ENCODE data around the gene TYMP.

TYMP gene

GRCh38 chr22:50488006-50488677 lies 41.7 kb downstream of the TYMP start:
- FAIRE-seq (no peak), DNase-seq (ENCODE audit: insufficient read length, low spot score) (peak; percentile 25)
- no peak for TF ChIP-seq TAF1 (IDR thresholded peaks at IDR 0.05; ENCODE audit: low read depth, low read length)
- TF ChIP-seq POLR2AphosphoS5 (IDR thresholded peaks at IDR 0.05; ENCODE audit: low read depth, low read length), result no peak
- TF ChIP-seq POLR2A (IDR thresholded peaks at IDR 0.05; ENCODE audit: low read depth, low read length), result no peak
- TF ChIP-seq PAX5 (IDR thresholded peaks at IDR 0.05; ENCODE audit: insufficient read depth, low read length, severe bottlenecking), result no peak

GRCh38 chr22:50487290-50488005 lies 42.4 kb downstream of the TYMP start:
- DNase-seq (ENCODE audit: insufficient read length, low spot score) (no peak), FAIRE-seq (no peak)
- no peak for TF ChIP-seq SPI1 (IDR thresholded peaks at IDR 0.05; ENCODE audit: low read depth, low read length)
- TF ChIP-seq POLR2A (IDR thresholded peaks at IDR 0.05; ENCODE audit: low read depth, low read length), result no peak
- TF ChIP-seq POLR2AphosphoS5 (IDR thresholded peaks at IDR 0.05; ENCODE audit: low read depth, low read length), result no peak
- no peak for TF ChIP-seq TAF1 (IDR thresholded peaks at IDR 0.05; ENCODE audit: low read depth, low read length)

- FAIRE-seq (no peak), DNase-seq (ENCODE audit: insufficient read length, low spot score) (no peak)
- TF ChIP-seq PAX5 (IDR thresholded peaks at IDR 0.05; ENCODE audit: insufficient read depth, low read length, severe bottlenecking) (no peak), POLR2A (IDR thresholded peaks at IDR 0.05; ENCODE audit: low read depth, low read length) (no peak), TAF1 (IDR thresholded peaks at IDR 0.05; ENCODE audit: low read depth, low read length) (no peak), SPI1 (IDR thresholded peaks at IDR 0.05; ENCODE audit: low read depth, low read length) (no peak), POU2F2 (IDR thresholded peaks at IDR 0.05; ENCODE audit: low read depth, low read length) (no peak), POLR2AphosphoS5 (IDR thresholded peaks at IDR 0.05; ENCODE audit: low read depth, low read length) (no peak)
Measured at GRCh38 chr22:50486561-50487289, 43.1 kb downstream of the TYMP start, which contains the start of gene MIOX. TSS of gene MIOX (plus strand) at chr22:50486859. CDS start at chr22:50486898, 39 bp downstream.

GRCh38 chr22:50485221-50486131 lies 44.3 kb downstream of the TYMP start:
- no peak for TF ChIP-seq PAX5 (IDR thresholded peaks at IDR 0.05; ENCODE audit: insufficient read depth, low read length, severe bottlenecking)
- no peak for TF ChIP-seq POLR2AphosphoS5 (IDR thresholded peaks at IDR 0.05; ENCODE audit: low read depth, low read length)
- no peak for TF ChIP-seq SPI1 (IDR thresholded peaks at IDR 0.05; ENCODE audit: low read depth, low read length)
- no peak for TF ChIP-seq POU2F2 (IDR thresholded peaks at IDR 0.05; ENCODE audit: low read depth, low read length)
- no peak for TF ChIP-seq TAF1 (IDR thresholded peaks at IDR 0.05; ENCODE audit: low read depth, low read length)
- TF ChIP-seq POLR2A (IDR thresholded peaks at IDR 0.05; ENCODE audit: low read depth, low read length), result no peak
- DNase-seq (ENCODE audit: insufficient read length, low spot score), result no peak
- no peak for FAIRE-seq

GRCh38 chr22:50483977-50484853 lies 45.6 kb downstream of the TYMP start:
- DNase-seq (ENCODE audit: insufficient read length, low spot score), result no peak
- TF ChIP-seq SPI1 (IDR thresholded peaks at IDR 0.05; ENCODE audit: low read depth, low read length) (no peak), TAF1 (IDR thresholded peaks at IDR 0.05; ENCODE audit: low read depth, low read length) (no peak), POLR2AphosphoS5 (IDR thresholded peaks at IDR 0.05; ENCODE audit: low read depth, low read length) (no peak), PAX5 (IDR thresholded peaks at IDR 0.05; ENCODE audit: insufficient read depth, low read length, severe bottlenecking) (no peak), POLR2A (IDR thresholded peaks at IDR 0.05; ENCODE audit: low read depth, low read length) (no peak), POU2F2 (IDR thresholded peaks at IDR 0.05; ENCODE audit: low read depth, low read length) (no peak)
- FAIRE-seq, result no peak

GRCh38 chr22:50483556-50483955 lies 46.3 kb downstream of the TYMP start:
- FAIRE-seq, result no peak
- TF ChIP-seq TAF1 (IDR thresholded peaks at IDR 0.05; ENCODE audit: low read depth, low read length), result no peak
- TF ChIP-seq PAX5 (IDR thresholded peaks at IDR 0.05; ENCODE audit: insufficient read depth, low read length, severe bottlenecking), result no peak
- no peak for TF ChIP-seq SPI1 (IDR thresholded peaks at IDR 0.05; ENCODE audit: low read depth, low read length)
- no peak for TF ChIP-seq POLR2AphosphoS5 (IDR thresholded peaks at IDR 0.05; ENCODE audit: low read depth, low read length)
- TF ChIP-seq POU2F2 (IDR thresholded peaks at IDR 0.05; ENCODE audit: low read depth, low read length), result no peak
- TF ChIP-seq POLR2A (IDR thresholded peaks at IDR 0.05; ENCODE audit: low read depth, low read length), result no peak
- DNase-seq (ENCODE audit: insufficient read length, low spot score), result no peak

- TF ChIP-seq POU2F2 (IDR thresholded peaks at IDR 0.05; ENCODE audit: low read depth, low read length) (no peak), POLR2AphosphoS5 (IDR thresholded peaks at IDR 0.05; ENCODE audit: low read depth, low read length) (no peak), SPI1 (IDR thresholded peaks at IDR 0.05; ENCODE audit: low read depth, low read length) (no peak), TAF1 (IDR thresholded peaks at IDR 0.05; ENCODE audit: low read depth, low read length) (no peak), PAX5 (IDR thresholded peaks at IDR 0.05; ENCODE audit: insufficient read depth, low read length, severe bottlenecking) (no peak), POLR2A (IDR thresholded peaks at IDR 0.05; ENCODE audit: low read depth, low read length) (no peak)
- DNase-seq (ENCODE audit: insufficient read length, low spot score) (no peak), FAIRE-seq (no peak)
Measured at GRCh38 chr22:50483106-50483505, 46.7 kb downstream of the TYMP start.
